Medulla oblongata (tissue), 1 donor: ENCODE results near the gene KCNMA1.
A peak's percentile ranks its signal among the peaks of the same experiment; 100 is the strongest.

Experiments used
- DNase-seq: peaks from one replicate; pipeline ENCODE4 v3.0.0-alpha.2; 2015; ENCODE audit errors: extremely low spot score

Gene KCNMA1

DNA sequence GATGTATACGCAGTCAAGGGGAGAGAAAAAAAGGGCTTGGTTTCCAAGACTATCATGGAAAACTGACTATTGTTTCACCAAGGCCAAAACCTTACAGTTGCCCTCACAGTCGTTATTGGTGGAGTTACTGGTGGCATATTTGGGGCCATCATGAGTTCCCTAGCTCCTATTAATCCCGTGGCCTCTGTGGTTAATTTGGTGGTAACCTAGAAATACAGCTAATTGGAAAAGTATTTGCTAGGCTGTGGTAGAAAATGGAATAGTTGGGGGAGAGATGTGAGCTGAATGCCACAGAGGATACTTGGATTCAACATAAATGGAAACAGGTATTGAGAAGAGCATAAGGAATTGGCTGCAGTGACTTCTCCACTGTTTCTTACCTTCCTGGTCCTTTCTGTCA, 450.7 kb downstream of the KCNMA1 start:
- no peak for DNase-seq

DNA sequence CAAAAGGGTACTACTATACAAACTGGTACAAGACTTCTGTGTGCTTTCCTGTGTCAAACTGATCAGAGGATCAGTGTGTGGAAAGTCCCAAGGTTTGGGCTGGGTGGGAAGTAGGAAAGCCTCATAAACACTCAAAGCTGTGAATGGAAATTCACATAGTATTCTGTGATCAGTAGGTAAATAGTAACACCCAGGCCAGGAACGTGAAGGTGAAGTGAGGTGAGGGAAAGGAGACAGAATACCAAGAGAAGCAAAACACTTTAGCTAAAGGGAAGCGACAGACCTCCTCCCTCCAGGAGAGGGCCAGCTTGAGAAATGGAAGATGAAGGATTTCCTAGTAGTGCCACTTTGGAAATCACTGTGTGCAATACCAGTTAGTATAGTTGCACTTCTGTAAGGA, 451.9 kb downstream of the KCNMA1 start:
- no peak for DNase-seq

DNA sequence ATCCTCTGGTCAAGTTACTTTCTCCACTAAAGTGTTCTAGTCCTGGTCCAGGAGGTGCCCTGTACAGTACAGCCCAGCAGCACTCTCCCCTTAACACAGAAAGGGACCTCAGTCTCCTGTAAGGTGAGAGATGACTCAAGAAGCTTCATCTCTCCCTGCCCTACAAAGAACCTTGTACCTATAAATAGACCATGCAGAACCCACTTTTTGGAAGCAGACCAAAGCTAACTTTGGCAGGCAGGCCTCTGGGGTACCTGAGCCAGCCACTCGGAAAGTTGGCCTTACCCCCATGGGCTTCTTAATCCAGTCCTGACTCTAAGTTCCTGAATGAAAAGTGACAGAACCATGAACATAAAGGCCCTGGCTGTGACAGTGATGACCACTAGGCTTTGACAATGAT, 454.8 kb downstream of the KCNMA1 start:
- peak; percentile 10 for DNase-seq

DNA sequence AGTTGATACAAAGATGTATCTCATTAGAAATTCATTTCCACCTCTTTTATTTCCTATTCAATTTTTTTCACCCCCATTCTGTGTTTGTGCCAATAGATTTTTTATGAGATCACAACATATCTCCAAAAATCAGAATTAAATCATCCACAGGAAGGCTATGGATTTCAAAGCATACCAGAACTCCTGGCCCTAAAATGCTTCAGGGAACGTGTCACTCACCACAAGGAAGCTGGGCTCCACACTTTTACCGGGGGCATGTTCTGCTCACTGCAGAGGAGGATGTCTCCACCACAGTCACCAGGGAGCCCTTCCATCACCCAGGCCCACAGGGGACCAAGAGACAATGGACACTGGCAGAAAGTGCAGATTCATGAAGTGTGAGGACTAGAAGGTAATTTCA, 456.8 kb downstream of the KCNMA1 start:
- no peak for DNase-seq

DNA sequence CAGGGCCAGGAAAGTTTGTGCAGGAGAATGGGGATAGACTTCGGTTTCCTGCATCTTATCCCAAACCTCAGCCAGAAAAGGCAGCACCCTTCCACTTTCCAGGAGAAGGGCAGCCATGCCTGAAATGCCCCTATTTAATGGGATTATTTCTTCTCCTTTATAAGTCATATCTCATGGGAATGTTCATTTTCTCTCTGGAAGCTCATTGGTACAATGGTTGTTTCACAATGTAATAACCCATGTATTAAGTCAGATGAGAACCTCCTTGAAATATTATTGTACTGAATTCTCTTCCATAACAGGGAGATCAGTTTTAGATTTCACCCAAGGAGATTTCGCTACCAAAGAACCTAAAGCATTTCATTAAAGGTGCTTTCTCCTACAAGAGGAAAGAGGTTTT, 457.5 kb downstream of the KCNMA1 start:
- DNase-seq: no peak

DNA sequence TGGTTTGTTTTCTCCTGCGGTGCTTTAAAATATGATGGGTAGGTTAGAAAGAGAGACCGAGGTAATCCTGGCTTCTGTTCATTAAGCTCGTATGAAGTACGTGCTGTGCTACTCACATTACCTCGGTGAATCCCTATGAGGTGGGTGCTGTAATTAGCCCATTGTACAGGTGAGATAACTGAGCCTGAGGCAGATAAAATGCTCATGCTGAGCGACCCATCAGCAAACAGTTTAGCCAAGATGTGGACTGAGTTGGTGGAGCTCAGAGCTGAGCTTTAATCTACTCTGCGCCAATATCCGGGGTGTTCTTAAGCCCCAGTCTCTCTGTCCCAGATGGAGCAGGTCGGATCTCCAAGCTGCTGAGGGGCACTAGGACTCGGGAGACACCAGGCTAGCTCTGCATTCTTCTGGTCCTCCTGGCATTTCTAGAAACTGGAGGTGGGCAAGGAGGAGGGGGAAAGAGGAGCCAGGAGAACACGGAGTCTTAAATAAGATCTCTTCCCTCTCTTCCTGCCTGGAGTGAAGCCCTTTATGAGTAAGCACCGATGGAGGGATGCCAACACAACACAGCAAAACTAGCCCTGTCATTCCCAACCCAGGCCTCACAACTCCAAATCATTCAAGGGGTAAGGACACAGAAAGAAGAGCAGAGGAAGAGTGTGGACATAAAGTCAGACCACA, 458.5 kb downstream of the KCNMA1 start:
- no peak for DNase-seq

DNA sequence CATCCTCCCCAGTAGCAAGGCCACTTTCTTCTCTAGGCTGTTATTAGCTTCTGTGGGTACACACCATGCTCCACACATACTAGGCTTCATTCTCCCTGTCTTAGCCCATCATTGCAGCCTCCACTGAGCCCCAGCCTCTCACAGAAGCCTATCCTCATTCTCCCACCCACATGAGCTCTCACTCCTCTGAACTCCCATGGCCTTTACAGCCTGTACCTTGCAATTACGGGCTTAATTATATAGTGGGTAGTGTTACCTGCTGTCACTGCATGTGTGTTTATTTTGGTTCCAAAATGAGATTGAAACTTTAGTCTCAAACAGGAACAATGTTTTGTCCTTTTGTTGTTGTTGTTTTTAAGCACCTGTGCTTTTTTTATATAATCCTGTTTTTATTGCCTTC, 460.0 kb downstream of the KCNMA1 start:
- DNase-seq: no peak

DNA sequence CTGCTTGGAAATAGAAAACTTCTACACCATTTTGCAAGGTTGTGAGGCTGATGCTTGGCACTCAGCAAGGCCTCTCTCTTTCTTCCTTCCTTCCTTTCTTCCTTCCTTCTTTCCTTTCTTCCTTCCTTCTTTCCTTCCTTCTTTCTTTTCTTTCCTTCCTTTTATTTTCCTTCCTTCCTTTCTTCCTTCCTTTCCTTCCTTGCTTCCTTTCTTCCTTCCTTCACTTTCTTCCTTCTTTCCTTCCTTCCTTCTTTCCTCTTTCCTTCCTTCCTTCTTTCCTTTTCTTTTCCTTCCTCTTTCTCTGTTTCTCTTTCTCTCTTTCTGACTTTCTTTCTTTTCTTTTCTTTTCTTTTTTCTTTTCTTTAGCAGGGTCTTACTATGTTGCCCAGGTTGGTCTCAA, 460.4 kb downstream of the KCNMA1 start:
- DNase-seq: no peak

DNA sequence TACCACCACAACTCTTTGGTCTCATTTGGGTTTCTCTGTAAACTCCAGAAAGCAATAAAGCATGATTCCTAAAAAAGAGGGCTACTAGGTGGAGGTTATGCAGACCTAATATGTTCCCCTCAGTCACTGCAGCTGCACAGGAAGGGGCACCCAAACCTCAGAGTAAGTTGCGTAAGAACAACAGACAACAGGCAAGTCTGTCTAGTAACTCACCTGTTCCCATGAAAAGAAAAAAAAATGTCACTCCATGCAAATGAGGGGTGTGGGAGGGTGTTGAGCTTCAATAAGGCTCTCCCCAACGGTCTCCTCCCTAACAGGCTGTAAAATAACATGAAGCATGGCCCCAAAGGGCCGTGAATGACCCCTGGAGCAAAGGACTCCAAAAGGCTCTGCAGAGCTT, 461.4 kb downstream of the KCNMA1 start:
- DNase-seq: no peak

DNA sequence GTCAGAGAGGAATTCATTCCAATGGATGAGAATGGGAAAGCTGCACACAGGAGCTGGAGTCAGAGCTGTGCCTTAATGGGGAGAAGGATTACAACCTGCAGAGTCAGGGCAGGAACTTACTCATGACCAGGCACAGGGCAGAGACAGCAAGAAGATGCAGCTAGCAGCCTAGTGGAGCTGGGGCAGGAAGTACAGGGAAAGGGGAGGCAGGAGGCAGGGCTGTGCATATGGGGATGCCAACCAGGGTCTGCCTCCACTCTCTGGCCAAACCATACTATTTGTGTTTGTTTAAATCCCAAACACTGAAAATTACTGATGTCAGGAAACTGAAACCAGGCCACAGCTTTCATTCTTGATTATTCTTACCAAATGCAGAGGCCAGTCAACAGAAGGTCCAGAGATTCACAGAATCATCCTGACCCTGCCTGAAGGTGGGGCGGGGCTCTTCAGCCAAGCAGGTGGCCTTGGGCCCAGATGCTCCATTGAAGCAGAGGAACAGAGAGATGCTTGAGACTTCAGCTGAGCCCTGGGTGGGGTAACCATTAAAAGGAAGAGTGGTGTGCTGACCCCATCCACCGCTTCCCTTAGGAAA, 461.9 kb downstream of the KCNMA1 start:
- no peak for DNase-seq

DNA sequence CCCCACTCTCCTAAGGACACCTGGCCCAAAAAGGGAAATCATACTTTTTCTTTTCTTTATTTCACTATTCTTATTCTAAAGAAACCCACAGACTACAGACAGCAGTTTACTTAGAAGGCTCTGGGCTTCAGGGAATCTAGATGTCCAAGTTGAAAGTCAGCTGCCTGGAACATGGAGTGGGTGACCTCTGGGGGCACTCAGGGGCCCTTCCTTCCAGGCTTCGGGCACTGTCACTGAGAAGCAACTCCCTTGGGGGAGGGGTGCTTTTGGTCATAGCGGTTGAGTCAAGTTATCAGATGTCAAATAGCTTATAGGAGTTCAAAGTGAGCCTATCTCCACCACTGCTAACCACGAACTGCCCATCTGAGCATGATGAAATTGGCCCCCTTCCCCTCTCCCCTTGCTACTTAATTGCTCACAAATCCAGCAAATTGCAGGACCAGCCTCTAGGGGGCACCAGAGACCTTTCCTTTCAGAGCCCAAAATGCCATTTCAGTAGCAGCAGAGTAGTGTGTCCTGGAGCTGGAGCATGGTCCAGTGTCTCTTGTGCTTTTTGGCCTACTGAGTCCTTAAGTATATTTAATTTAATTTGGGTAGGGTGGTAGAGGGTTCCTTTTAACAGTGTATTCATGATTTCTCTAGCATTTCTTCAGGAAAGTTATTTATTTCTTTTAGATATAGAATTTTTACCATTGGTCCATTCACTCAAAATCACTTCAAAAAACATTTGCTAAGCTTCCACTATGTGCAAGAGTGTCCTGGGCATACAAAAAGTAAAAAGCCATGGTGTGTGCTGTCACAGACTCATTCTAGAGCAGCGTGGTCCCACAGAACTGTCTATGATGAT, 463.8 kb downstream of the KCNMA1 start:
- DNase-seq: peak; percentile 92

DNA sequence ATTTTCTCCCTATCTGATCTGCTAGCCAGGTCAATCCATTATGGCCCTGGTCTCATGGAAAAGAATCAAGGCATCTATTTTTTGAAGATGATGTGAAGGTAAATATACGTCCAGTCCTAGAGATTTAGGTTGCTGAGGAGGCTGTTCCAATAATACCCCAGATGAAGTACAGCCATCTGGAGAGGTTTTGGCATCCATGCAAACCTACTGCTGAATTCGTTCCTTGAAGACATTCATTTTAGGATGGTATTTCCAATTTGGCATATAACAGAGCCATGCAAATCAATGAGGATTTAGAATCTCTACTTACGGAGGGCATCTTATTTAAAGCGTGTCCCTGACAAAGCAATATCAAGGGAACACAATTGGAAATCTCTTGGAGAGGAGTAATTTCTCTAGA, 465.5 kb downstream of the KCNMA1 start:
- DNase-seq: no peak

DNA sequence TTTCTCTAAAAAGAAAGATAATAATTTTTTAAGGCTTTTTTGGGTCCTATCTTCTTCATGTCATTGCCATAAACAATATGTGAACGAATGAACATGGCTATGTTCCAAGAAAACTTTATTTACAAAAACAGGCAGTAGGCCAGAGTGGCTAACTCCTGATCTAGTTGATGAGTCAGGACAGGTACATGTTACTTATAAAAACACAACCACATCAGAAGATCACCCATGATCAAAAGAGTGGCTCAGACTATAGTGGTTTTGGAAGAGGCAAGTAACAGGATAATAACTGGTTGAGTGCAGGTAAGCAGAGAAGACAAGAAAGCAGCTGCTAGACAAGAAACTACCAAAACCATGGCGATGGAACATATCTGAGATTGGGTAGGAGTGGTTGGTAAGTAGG, 468.7 kb downstream of the KCNMA1 start:
- DNase-seq: no peak

DNA sequence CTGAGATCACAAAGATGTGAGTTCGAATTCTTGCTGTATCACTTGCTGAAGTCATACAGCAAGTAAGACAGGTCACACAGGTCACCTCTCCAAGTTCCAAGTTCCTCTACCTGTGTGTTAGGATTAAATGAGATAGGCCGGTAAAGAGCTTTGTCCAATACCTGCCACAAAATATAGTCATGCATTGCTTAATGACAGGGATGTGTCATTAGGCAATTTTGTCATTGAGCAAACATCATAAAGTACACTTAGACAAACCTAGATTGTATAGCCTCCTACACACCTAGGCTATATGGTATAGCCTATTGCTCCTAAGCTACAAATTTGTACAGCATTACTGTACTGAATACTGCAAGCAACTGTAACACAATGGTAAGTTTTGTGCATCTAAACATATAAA, 469.4 kb downstream of the KCNMA1 start:
- DNase-seq: no peak

DNA sequence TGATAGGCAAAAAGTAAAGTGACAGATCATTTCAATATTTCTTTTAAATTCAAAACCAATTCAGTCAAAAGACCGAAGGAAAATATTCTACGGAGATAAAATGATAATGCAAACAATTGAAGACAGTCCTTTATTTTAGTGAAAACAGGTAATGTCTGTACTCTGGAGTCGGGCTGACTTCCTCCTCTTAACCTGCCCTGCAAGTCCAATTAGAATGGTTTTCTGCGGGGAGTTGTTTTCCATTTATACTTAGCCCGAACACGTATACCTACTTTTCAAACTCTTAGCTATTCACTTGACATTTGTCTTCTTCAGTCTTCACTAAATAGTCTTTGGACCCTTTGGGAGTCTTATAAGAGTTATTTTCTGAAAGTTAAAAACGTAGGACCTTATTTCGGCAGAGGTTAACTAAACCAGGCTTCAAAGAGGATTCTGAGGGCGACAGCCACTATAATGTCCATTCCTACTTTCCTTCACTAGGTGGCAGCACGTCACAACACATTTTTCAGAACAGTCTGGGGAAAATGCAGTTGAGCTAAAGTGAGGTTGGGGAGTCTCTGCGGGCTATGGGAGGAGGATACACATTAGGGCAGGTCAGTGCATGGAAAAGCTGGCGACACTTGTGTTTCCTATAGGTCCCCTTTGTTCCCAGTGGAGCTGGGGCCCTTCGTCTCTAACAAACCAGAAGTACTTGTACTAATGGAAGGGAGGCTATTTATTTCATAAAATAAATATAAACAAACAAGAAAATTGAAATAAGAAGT, 472.0 kb downstream of the KCNMA1 start:
- peak; percentile 86 for DNase-seq

DNA sequence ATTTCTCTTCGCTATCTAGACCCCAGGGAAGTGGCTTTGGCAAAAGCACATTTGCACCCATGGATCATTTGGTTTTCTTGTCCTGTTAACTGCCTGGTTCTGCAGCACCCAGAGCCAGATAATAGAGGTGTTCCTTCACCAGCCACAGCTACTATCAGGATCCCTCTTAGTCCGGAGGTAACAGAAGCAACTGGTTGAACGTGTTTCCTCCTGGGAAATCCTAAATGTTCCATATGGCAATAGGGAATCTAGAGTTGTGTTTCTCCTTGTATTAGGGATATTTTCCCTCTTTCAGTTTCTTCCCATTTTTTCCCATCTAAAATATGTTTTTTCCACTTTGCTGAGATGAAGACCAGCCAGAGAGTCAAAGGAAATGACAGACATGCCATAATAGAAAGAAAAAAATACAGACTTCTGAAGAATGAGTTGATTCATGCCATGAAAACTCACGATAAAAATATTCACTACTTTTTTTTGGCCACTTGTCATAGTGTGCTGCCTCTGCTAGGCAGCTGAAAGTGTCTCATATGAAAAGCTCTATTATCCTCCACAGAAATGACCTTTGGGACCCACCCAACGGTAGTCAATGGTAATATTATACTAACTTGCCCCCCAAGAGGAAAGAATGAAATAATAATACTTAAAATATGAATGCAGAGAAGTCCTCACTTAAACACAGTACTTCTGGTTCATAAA, 472.8 kb downstream of the KCNMA1 start:
- no peak for DNase-seq

DNA sequence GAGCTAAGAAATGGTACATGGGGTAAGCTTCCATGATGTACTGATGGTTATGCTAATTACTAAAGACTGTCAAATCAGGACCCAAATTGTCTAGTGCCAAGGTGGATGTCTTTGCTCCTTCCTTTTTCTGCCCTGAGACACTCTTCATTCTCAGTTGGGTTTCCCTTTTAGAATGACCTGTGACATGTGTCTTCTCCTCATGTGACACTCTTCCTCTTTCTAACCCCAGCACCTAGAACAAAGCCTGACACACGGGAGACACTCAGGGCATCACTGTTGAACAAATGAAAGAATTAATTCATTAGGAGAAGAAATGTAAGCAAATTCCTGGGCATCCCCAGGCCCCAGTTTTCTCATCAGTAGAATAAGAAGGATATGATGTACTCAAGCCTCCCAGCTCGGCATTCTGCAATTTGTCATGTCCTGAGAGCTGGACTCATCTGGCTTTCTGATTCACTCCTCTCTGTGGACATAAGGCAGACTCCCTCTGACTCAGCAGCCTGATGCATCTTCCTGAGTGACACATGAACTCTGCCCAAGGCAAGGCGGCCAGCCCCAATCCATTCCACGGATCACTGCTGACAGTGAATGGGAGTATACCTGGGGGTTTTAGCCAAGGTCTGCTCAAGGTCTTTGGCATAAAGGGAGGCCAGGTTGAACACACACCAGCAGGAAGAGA, 473.8 kb downstream of the KCNMA1 start:
- DNase-seq: no peak

DNA sequence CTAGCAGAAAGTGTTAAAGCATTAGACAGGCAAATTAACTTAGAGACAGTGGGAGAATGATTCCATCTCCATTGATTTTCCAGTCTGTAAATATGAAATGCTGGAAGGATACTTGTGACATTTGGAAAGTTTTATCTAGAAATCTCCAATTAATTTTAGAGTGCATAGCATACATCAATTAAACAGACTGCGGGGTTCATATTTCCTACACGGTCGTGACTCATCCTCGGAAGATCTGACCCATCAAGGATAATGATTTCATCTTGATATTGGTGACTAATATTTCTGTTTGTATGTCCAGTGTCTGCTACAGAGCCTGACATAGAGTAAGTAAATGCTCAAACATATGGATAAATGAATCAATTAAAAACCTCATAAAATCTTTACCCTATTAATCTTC, 474.9 kb downstream of the KCNMA1 start:
- no peak for DNase-seq

DNA sequence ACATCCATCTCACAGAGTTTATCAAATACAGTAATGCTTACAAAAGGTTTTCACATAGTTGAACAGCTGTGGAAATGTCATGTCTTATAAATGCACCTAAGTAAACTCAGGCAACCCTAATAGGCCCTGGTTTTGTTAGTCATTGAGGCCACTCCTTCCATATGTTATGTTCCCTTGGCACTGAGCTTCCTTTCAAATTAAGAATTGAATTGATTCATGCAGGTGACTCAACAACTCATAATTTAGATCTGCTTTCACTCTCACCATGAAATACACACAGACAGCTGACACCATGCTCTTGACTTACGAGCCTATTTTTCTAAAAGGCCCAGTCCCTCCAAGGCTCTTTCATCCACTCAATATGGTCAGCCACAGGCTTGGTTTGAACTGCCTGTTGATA, 476.9 kb downstream of the KCNMA1 start:
- DNase-seq: no peak

DNA sequence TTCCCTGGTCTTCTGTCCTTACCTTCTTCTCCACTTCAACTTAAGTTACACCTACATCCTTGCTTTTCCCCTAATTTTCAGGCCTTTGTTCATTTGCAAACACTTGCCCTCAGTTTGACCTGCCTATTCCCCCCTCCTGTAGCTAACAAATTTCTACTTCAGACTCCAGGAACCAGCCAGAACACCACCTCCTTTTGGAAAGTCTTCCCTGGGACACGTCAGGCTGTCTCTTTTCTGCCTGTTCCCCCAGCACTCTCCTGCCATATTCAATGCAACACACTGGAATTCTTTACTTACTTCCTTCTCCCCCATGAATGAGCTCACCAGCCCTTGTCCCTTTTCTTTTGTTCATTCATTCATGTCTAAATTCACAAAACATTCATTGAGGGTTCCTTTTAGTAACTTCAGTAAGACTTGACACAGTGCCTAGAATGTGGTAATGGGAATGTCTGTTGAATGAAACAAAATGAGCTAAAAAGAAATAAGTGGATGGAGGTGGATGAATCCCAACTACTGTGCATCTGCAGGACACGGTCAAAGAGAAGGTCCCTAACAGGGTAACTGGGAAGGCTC, 478.0 kb downstream of the KCNMA1 start:
- peak; percentile 70 for DNase-seq

DNA sequence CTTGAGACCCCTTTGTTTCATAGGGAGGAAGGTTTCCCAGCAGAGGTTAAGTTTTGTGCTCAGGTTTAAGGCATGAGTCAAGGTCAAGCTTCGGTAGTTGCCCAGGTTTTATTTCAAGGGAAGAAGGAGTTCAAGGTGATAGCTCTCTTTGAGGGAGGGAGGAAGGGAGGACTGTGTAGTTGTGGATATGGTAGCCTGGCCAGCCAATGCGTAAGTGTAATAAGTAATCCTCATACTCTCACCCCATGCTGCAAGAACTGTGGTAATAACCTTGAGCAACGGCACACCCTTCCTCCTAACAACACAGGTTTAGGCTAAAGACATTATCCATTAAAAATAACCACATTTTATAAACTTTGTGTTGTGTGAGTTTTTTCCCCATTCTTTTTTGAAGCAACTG, 478.9 kb downstream of the KCNMA1 start:
- no peak for DNase-seq
